AG09309 (cell line): ENCODE measurements around the gene RYR1.
"Not testable (repeated sequence)": the region's sequence is repeated elsewhere in the genome, so short reads cannot be mapped to it uniquely, and the experiment has no call there.

ENCODE experiments used
- DNase-seq: peaks from one replicate; pipeline ENCODE4 v3.0.0-alpha.2; 2010; ENCODE audit warnings: low read depth
- H3K4me3 ChIP-seq: 2 replicates; pipeline ENCODE4 v1.5.1; 2011; ENCODE audit warnings: mild to moderate bottlenecking, low read depth, low read length, moderate library complexity; ENCODE audit not compliant: control insufficient read depth
- TF ChIP-seq, protein P1 (sequence below): IDR thresholded peaks from 2 replicates; pipeline ENCODE4 v1.5.1; 2011; ENCODE audit warnings: mild to moderate bottlenecking, low read depth, low read length, inconsistent platforms; ENCODE audit not compliant: insufficient read depth, control insufficient read depth; ENCODE audit errors: missing control alignments

Gene RYR1

DNA sequence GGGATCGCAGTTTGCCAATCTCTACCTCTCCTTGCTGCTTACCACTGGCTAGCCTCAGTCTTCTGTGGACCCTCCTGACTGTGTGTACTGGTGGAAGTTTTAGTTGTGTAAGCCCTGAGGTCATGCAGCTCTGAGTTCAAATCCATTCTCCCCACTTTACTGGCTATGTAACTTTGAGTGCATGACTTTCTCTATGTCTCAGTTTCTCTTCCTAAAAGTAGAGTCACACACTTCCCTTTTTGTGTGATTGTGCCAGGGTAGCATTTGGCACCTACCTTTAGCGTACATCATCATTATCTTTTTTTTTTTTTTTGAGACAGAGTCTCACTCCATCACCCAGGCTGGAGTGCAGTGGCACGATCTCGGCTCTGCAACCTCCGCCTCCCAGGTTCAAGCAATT lies 113.9 kb downstream of the RYR1 start:
- H3K4me3 ChIP-seq = no peak overlapping the region
- TF ChIP-seq, protein P1, sequence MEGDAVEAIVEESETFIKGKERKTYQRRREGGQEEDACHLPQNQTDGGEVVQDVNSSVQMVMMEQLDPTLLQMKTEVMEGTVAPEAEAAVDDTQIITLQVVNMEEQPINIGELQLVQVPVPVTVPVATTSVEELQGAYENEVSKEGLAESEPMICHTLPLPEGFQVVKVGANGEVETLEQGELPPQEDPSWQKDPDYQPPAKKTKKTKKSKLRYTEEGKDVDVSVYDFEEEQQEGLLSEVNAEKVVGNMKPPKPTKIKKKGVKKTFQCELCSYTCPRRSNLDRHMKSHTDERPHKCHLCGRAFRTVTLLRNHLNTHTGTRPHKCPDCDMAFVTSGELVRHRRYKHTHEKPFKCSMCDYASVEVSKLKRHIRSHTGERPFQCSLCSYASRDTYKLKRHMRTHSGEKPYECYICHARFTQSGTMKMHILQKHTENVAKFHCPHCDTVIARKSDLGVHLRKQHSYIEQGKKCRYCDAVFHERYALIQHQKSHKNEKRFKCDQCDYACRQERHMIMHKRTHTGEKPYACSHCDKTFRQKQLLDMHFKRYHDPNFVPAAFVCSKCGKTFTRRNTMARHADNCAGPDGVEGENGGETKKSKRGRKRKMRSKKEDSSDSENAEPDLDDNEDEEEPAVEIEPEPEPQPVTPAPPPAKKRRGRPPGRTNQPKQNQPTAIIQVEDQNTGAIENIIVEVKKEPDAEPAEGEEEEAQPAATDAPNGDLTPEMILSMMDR = no peak
- no peak for DNase-seq

DNA sequence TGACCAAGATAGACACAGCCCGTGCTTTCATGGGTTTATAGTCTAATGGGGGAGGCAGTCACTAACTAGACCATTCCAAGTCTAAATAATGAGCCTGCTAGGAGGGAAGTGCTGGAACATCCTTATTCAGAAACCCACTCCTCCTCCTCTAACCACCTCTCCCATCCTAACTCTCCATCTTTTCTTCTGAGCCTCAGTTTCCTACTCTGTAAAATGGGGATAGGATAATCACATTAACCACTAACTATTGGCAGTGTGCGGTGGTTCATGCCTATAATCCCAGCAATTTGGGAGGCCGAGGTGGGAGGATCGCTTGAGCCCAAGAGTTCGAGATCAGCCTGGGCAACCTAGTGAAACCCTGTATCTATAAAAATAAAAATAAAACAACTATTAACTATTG lies 115.6 kb downstream of the RYR1 start:
- TF ChIP-seq, protein P1 = no peak
- no peak overlapping the region for H3K4me3 ChIP-seq
- no peak for DNase-seq

DNA sequence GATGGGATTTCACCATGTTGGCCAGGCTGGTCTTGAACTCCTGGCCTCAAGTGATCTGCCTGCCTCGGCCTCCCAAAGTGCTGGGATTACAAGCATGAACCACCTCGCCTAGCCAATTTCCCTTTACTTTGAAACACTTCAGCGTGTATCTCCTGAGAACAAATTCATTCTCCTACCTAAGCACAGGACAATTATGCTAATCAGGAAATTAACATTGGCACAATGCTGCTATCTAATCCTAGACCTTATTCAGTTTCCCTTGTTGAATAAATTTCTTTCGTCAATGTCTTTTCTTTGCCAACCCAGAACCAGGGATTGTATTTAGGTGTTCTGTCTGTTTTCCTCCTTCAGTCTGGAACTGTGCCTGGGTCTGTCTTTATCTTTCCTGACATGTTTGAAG lies 116.5 kb downstream of the RYR1 start:
- TF ChIP-seq, protein P1 = no peak
- H3K4me3 ChIP-seq = no peak overlapping the region
- no peak for DNase-seq

DNA sequence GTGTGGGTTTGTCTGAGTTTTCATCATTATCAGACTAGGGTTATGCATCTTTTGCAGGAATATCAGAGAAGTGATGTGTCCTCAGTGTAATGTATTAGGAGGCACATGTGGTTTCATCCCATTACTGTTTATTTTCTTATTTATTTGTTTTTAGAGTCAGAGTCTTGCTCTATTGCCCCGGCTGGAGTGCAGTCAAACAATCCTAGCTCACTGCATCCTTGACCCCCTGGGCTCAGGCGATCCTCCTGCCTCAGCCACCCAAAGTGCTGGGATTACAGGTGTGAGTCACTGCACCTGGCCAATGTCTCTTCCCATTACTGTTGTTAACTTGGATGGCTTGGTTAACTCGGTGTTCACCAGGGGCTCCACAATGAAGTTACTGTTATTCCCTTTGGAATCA lies 116.9 kb downstream of the RYR1 start:
- TF ChIP-seq, protein P1 = no peak
- no peak overlapping the region for H3K4me3 ChIP-seq
- no peak for DNase-seq

DNA sequence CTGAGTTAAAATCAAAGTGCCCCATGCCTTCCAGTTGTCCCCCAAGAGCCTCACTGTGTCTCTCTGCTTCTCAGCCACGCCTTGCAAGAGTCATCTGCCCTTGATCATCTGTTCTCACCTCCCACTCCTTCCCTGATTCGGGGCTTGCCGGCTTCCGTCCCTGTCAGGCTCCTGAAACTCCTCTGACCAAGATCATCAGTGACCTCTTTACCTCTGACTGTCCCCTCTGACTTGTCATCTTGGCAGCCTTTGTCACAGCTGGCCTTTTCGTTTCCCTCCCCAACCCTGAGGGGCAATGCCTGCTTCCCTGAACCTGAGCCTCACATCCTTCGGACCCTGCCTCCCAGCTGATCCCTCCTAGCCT lies 117.9 kb downstream of the RYR1 start:
- H3K4me3 ChIP-seq = no peak overlapping the region
- TF ChIP-seq, protein P1 = no peak
- no peak for DNase-seq

DNA sequence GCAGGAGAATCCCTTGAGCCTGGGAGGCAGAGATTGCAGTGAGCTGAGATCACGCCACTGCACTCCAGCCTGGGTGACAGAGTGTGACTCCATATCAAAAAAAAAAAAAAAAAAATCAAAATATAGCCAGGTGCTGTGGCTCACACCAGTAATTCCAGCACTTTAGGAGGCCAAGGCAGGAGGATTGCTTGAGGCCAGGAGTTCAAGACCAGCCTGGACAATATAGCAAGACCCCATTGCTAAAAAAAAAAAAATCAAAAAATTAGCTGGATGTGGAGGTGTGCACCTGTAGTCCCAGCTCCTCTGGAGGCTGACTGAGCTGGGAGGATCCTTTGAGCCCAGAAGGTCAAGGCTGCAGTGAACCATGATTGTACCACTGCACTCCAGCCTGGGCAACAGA lies 119.7 kb downstream of the RYR1 start:
- H3K4me3 ChIP-seq, DNase-seq: not testable (repeated sequence)

DNA sequence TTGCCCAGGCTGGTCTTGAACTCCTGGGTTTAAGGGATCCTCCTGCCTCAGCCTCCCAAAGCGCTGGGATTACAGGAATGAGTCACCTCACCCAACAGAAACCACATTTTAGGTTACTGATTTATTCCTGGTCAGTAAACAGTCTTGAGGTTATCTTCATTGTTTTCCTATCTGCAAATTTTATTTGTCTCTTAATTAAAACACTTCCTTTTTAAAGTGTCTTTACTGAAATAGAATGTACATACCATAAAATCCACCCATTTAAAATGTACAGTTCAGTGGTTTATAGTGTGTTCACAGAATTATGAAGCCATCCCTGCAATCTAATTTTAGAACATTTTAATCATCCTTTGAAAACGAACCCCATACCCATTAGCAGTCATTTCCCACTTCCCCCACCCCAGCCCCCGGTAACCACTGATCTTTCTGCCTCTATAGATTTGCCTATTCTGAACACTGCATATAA lies 121.2 kb downstream of the RYR1 start:
- no peak for DNase-seq
- TF ChIP-seq, protein P1 = no peak
- H3K4me3 ChIP-seq = no peak overlapping the region
